ENCODE measurements around the gene CENPK. TPM values are rescaled to one million over a fixed set of nuclear protein-coding genes. Genes with fewer than 3 reads are reported as not detected.

The CENPK gene
- total RNA-seq, 1 experiment from 2014 or later: 86.4 TPM

- no peak for DNase-seq
- Histone ChIP-seq H3K9ac (ENCODE audit: low read length) (no peak overlapping the region), H3K27ac (ENCODE audit: low read length) (no peak overlapping the region), H3K27me3 (ENCODE audit: low read length) (no peaks in the 10 kb centered on the region), H3K79me2 (ENCODE audit: low read length) (peaks cover 22% of the 10 kb centered on the region), H3K4me2 (ENCODE audit: low read depth, low read length, poor library complexity, severe bottlenecking) (no peak overlapping the region), H3K9me2 (replicated peaks; ENCODE audit: insufficient read depth, low read length) (no peaks in the 10 kb centered on the region), H3K4me3 (ENCODE audit: low read length) (no peak overlapping the region), H4K20me1 (ENCODE audit: insufficient read depth, low read depth, low read length) (no peaks in the 10 kb centered on the region), H3K4me1 (ENCODE audit: low read length) (no peaks in the 10 kb centered on the region), H3K9me3 (ENCODE audit: low read length) (no peaks in the 10 kb centered on the region), H3K36me3 (ENCODE audit: insufficient read depth, low read length) (peaks cover 92% of the 10 kb centered on the region), H2AFZ (ENCODE audit: low read length) (no peak overlapping the region)
Observed at GRCh38 chr5:65544473-65544872, 18.5 kb downstream of the CENPK start.

GRCh38 chr5:65539827-65540226, 23.1 kb downstream of the CENPK start:
- Histone ChIP-seq H4K20me1 (ENCODE audit: insufficient read depth, low read depth, low read length) (no peaks in the 10 kb centered on the region), H3K9ac (ENCODE audit: low read length) (no peak overlapping the region), H2AFZ (ENCODE audit: low read length) (no peak overlapping the region), H3K79me2 (ENCODE audit: low read length) (peaks cover 9% of the 10 kb centered on the region), H3K4me3 (ENCODE audit: low read length) (no peak overlapping the region), H3K4me1 (ENCODE audit: low read length) (no peaks in the 10 kb centered on the region), H3K27ac (ENCODE audit: low read length) (no peak overlapping the region), H3K4me2 (ENCODE audit: low read depth, low read length, poor library complexity, severe bottlenecking) (no peak overlapping the region), H3K36me3 (ENCODE audit: insufficient read depth, low read length) (peaks cover 75% of the 10 kb centered on the region), H3K9me3 (ENCODE audit: low read length) (no peaks in the 10 kb centered on the region), H3K27me3 (ENCODE audit: low read length) (no peaks in the 10 kb centered on the region), H3K9me2 (replicated peaks; ENCODE audit: insufficient read depth, low read length) (no peaks in the 10 kb centered on the region)
- DNase-seq: no peak

DNA sequence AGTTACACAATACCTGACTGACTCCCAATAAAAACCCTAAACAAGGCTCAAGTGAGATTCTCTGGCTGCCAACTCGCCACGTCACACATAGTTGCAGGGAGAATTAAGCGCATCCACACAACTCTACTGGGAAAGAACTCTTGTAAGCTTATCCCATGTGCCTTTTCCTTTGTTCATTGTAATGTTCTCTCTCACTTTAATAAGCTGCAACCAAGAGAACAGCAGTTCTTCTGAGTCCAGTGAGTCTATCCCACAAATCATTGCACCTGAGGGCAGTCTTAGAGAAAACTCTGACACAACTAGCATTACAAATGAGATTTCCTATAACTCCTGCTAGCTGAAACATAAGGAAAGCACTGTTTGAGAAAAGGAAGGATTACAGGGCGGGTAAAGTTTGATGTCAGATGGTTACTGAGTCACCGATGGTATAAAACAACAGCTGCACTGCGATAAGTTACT, 27.4 kb downstream of the CENPK start:
- no peak overlapping the region for H3K27ac ChIP-seq (ENCODE audit: low read length)
- no peaks in the 10 kb centered on the region for H3K27me3 ChIP-seq (ENCODE audit: low read length)
- no peaks in the 10 kb centered on the region for H3K9me3 ChIP-seq (ENCODE audit: low read length)
- H3K9me2 ChIP-seq (replicated peaks; ENCODE audit: insufficient read depth, low read length): no peaks in the 10 kb centered on the region
- no peak for DNase-seq
- no peak overlapping the region for H3K9ac ChIP-seq (ENCODE audit: low read length)
- H4K20me1 ChIP-seq (ENCODE audit: insufficient read depth, low read depth, low read length): no peaks in the 10 kb centered on the region
- H3K36me3 ChIP-seq (ENCODE audit: insufficient read depth, low read length): peaks cover 45% of the 10 kb centered on the region; the same call in 1 of the 2 replicates
- H2AFZ ChIP-seq (ENCODE audit: low read length): no peak overlapping the region
- H3K4me3 ChIP-seq (ENCODE audit: low read length): no peak overlapping the region
- H3K4me1 ChIP-seq (ENCODE audit: low read length): no peaks in the 10 kb centered on the region
- H3K79me2 ChIP-seq (ENCODE audit: low read length): peaks cover 6% of the 10 kb centered on the region
- no peak overlapping the region for H3K4me2 ChIP-seq (ENCODE audit: low read depth, low read length, poor library complexity, severe bottlenecking)

DNA sequence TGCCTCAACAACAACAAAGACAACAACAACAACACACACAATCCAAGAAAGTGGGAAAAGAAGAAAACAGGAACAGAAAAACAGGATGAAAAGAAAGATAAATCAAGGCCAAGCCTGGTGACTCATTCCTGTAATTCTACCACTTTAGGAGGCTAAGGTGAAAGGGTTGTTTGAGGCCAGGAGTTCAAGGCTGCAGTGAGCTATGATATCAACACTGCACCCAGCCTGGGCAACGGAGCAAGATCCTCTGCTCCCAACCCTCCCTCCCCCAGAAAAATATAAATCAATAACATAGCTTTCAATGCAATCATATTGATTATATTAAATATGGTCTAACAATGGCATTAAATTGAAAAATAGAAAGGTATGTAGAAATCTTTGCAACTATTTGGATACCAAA, 32.1 kb downstream of the CENPK start:
- H3K79me2 ChIP-seq (ENCODE audit: low read length): peaks cover 9% of the 10 kb centered on the region
- H3K4me3 ChIP-seq (ENCODE audit: low read length): no peak overlapping the region
- H3K4me1 ChIP-seq (ENCODE audit: low read length): no peaks in the 10 kb centered on the region
- H3K4me2 ChIP-seq (ENCODE audit: low read depth, low read length, poor library complexity, severe bottlenecking): no peak overlapping the region
- no peak overlapping the region for H3K9ac ChIP-seq (ENCODE audit: low read length)
- peaks cover 32% of the 10 kb centered on the region; the same call in 1 of the 2 replicates for H3K36me3 ChIP-seq (ENCODE audit: insufficient read depth, low read length)
- H3K27me3 ChIP-seq (ENCODE audit: low read length): no peaks in the 10 kb centered on the region
- no peak overlapping the region for H2AFZ ChIP-seq (ENCODE audit: low read length)
- no peak overlapping the region for H3K27ac ChIP-seq (ENCODE audit: low read length)
- H3K9me3 ChIP-seq (ENCODE audit: low read length): no peaks in the 10 kb centered on the region
- no peak for DNase-seq
- H3K9me2 ChIP-seq (replicated peaks; ENCODE audit: insufficient read depth, low read length): no peaks in the 10 kb centered on the region
- no peaks in the 10 kb centered on the region for H4K20me1 ChIP-seq (ENCODE audit: insufficient read depth, low read depth, low read length)

- H3K9me3 ChIP-seq (ENCODE audit: low read length): no peaks in the 10 kb centered on the region
- DNase-seq: no peak
- H3K9ac ChIP-seq (ENCODE audit: low read length): no peak overlapping the region
- no peaks in the 10 kb centered on the region for H4K20me1 ChIP-seq (ENCODE audit: insufficient read depth, low read depth, low read length)
- H3K36me3 ChIP-seq (ENCODE audit: insufficient read depth, low read length): peaks cover 56% of the 10 kb centered on the region
- no peak overlapping the region for H2AFZ ChIP-seq (ENCODE audit: low read length)
- peaks cover 11% of the 10 kb centered on the region for H3K79me2 ChIP-seq (ENCODE audit: low read length)
- no peaks in the 10 kb centered on the region for H3K27me3 ChIP-seq (ENCODE audit: low read length)
- H3K27ac ChIP-seq (ENCODE audit: low read length): no peak overlapping the region
- peaks cover under 1% of the 10 kb centered on the region; the same call in 1 of the 2 replicates for H3K4me1 ChIP-seq (ENCODE audit: low read length)
- no peak overlapping the region for H3K4me2 ChIP-seq (ENCODE audit: low read depth, low read length, poor library complexity, severe bottlenecking)
- no peaks in the 10 kb centered on the region for H3K9me2 ChIP-seq (replicated peaks; ENCODE audit: insufficient read depth, low read length)
- H3K4me3 ChIP-seq (ENCODE audit: low read length): no peak overlapping the region
Observed at GRCh38 chr5:65525726-65526125, 37.2 kb downstream of the CENPK start.

DNA sequence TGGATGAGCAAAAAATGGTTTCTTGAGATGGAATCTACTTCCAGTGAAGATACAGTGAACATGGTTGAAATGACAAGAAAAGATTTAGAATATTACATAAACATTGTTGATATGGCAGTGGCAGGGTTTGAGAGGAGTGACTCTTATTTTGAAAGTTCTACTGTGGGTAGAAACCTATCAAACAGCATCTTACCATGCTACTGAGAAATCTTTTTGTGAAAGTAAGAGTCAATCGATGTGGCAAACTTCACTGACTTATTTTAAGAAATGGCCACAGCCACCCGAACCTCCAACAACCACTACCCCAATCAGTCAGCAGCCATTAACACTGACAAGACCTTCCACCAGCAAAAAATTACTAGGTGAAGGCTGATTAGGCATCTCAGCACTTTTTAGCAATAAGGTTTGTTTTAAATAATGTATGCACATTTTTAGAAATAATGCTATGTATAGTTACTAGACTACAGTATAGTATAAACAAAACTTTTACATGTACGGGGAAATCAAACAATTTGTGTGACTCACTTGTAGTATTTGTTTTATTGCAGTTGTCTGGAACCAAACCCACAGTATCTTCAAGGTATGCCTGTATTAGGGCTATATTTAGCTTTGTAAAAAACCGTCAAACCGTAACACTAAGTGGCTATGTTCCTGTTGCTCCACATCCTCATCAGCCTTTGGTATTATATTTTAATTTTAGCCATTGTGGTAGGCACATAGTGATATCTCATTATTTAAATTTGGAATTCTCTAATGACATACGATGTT, 50.6 kb downstream of the CENPK start:
- Histone ChIP-seq H3K4me3 (ENCODE audit: low read length) (no peak overlapping the region), H3K36me3 (ENCODE audit: insufficient read depth, low read length) (peaks cover 13% of the 10 kb centered on the region; the same call in 1 of the 2 replicates), H3K79me2 (ENCODE audit: low read length) (no peaks in the 10 kb centered on the region), H4K20me1 (ENCODE audit: insufficient read depth, low read depth, low read length) (no peaks in the 10 kb centered on the region), H3K27ac (ENCODE audit: low read length) (no peak overlapping the region), H3K9me2 (replicated peaks; ENCODE audit: insufficient read depth, low read length) (no peaks in the 10 kb centered on the region), H3K4me1 (ENCODE audit: low read length) (no peaks in the 10 kb centered on the region), H3K27me3 (ENCODE audit: low read length) (no peaks in the 10 kb centered on the region), H2AFZ (ENCODE audit: low read length) (no peak overlapping the region), H3K4me2 (ENCODE audit: low read depth, low read length, poor library complexity, severe bottlenecking) (no peak overlapping the region), H3K9me3 (ENCODE audit: low read length) (no peaks in the 10 kb centered on the region), H3K9ac (ENCODE audit: low read length) (no peak overlapping the region)
- DNase-seq: no peak

DNA sequence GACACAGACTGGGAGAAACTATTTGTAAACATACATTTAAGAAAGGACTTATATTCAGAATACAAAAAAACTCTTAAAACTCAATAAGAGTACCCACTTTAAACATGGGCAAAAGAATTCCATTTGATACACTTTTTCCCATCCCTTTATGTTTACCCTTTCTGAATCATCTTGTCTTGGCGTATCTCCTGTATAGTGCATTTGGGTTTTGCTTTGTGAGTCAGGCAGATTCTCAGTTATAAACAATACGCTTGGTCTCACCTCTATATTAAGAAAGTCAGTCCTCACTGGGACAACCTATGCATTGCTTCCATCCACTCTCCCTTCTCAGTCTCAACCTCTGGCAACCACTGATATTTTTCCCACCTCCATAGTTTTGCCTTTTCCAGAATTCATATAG, 54.0 kb downstream of the CENPK start:
- no peak overlapping the region for H3K9ac ChIP-seq (ENCODE audit: low read length)
- H3K27me3 ChIP-seq (ENCODE audit: low read length): no peaks in the 10 kb centered on the region

GRCh38 chr5:65506961-65507360, 56.0 kb downstream of the CENPK start:
- Histone ChIP-seq H3K9me3 (ENCODE audit: low read length) (no peaks in the 10 kb centered on the region), H3K9ac (ENCODE audit: low read length) (no peak overlapping the region), H3K4me3 (ENCODE audit: low read length) (no peak overlapping the region), H4K20me1 (ENCODE audit: insufficient read depth, low read depth, low read length) (no peaks in the 10 kb centered on the region), H3K27ac (ENCODE audit: low read length) (no peak overlapping the region), H3K4me1 (ENCODE audit: low read length) (no peaks in the 10 kb centered on the region), H3K27me3 (ENCODE audit: low read length) (no peaks in the 10 kb centered on the region), H3K4me2 (ENCODE audit: low read depth, low read length, poor library complexity, severe bottlenecking) (no peak overlapping the region), H3K36me3 (ENCODE audit: insufficient read depth, low read length) (peaks cover 3% of the 10 kb centered on the region; the same call in 1 of the 2 replicates), H2AFZ (ENCODE audit: low read length) (no peak overlapping the region), H3K9me2 (replicated peaks; ENCODE audit: insufficient read depth, low read length) (no peaks in the 10 kb centered on the region), H3K79me2 (ENCODE audit: low read length) (no peaks in the 10 kb centered on the region)
- DNase-seq: no peak

More for the DNA sequence above, 54.0 kb downstream of the CENPK start:
- H3K27ac ChIP-seq (ENCODE audit: low read length): no peak overlapping the region
- H3K36me3 ChIP-seq (ENCODE audit: insufficient read depth, low read length): peaks cover 3% of the 10 kb centered on the region; the same call in 1 of the 2 replicates
- no peak for DNase-seq
- H3K4me3 ChIP-seq (ENCODE audit: low read length): no peak overlapping the region
- H3K9me3 ChIP-seq (ENCODE audit: low read length): no peaks in the 10 kb centered on the region
- no peaks in the 10 kb centered on the region for H3K9me2 ChIP-seq (replicated peaks; ENCODE audit: insufficient read depth, low read length)
- no peaks in the 10 kb centered on the region for H3K4me1 ChIP-seq (ENCODE audit: low read length)
- no peak overlapping the region for H3K4me2 ChIP-seq (ENCODE audit: low read depth, low read length, poor library complexity, severe bottlenecking)
- H3K79me2 ChIP-seq (ENCODE audit: low read length): no peaks in the 10 kb centered on the region
- H4K20me1 ChIP-seq (ENCODE audit: insufficient read depth, low read depth, low read length): no peaks in the 10 kb centered on the region
- H2AFZ ChIP-seq (ENCODE audit: low read length): no peak overlapping the region

All from Karpas-422 (cell line).